ENCODE results near the gene BTBD16.

DNA sequence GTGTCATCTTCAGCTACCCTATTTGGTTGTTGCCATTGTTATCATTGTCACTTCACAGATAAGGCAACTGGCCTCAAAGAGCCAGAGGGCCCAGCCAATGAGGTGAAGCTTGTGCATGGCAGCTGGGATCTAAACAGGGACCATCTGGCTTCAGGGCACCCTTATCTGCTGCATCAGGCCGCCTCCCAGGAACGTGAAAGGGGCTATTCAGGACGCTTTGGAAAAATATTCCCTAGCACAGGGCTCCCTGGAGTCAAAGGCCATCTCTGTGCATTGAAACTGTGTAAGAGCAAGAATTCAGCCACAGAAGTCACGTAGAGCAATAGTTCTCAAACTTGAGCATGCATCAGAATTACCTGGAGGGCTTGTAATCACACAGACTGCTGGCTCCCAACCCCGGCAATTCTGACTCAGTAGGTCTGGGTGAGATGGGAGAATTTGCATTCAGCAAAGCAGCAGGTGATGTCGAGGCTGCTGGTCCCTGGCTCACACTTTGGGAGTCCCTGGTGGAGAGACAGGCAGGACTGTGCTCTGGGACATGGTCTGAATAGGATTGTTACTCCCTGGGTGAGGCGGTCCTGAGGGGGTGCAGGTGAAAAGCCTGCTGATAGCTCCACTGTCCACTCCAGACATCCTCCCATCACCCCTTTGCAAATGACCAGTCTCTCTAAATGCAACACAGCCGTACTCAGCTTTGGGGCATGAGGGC, 81.9 kb downstream of the BTBD16 start:
- TF ChIP-seq CTCF (IDR thresholded peaks at IDR 0.05) (no peak), POLR2AphosphoS5 (IDR thresholded peaks at IDR 0.05) (no peak)

Measured in breast epithelium (tissue), 3 donors.